ENCODE data around the gene KLF17.
"Not testable (repeated sequence)": the region's sequence is repeated elsewhere in the genome, so short reads cannot be mapped to it uniquely, and the experiment has no call there.

The KLF17 gene

DNA sequence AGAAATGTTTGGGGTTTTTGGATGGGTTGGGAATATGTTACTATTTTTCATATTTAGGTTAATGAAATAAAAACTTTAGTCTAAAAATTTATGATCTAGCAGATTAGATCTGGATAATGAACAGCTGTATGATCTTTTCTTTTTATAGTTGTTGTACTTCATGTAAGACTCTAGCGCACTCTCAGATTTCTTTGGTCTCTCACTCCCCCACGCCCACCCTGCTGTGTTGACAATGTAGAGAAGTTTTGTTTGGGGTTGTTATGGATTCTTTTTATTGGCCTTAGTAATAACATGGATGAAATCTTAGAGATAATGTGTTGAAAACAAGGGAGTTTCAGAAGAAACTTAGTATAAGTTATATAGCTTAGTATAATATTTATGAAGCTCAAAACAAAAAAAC, 17.3 kb downstream of the KLF17 start:
- H3K4me3 ChIP-seq (ENCODE audit: low read length) = no peak overlapping the region
- H3K27me3 ChIP-seq (ENCODE audit: low read depth, low read length) = 0 out of 2 replicates have a peak, but pooled peaks cover under 1% of the 10 kb centered on the region
- no peak overlapping the region for H3K27ac ChIP-seq (ENCODE audit: low read length)
- no peaks in the 10 kb centered on the region for H3K9me3 ChIP-seq (ENCODE audit: insufficient read depth, low read length)
- no peak overlapping the region for H2AFZ ChIP-seq (ENCODE audit: low read depth, low read length)
- no peaks in the 10 kb centered on the region for H3K79me2 ChIP-seq (ENCODE audit: low read length)
- TF ChIP-seq EZH2phosphoT487 (IDR thresholded peaks at IDR 0.05; ENCODE audit: low read depth) = no peak
- TF ChIP-seq, protein P1, sequence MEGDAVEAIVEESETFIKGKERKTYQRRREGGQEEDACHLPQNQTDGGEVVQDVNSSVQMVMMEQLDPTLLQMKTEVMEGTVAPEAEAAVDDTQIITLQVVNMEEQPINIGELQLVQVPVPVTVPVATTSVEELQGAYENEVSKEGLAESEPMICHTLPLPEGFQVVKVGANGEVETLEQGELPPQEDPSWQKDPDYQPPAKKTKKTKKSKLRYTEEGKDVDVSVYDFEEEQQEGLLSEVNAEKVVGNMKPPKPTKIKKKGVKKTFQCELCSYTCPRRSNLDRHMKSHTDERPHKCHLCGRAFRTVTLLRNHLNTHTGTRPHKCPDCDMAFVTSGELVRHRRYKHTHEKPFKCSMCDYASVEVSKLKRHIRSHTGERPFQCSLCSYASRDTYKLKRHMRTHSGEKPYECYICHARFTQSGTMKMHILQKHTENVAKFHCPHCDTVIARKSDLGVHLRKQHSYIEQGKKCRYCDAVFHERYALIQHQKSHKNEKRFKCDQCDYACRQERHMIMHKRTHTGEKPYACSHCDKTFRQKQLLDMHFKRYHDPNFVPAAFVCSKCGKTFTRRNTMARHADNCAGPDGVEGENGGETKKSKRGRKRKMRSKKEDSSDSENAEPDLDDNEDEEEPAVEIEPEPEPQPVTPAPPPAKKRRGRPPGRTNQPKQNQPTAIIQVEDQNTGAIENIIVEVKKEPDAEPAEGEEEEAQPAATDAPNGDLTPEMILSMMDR (IDR thresholded peaks at IDR 0.05; ENCODE audit: low read depth, low read length) = no peak
- no peaks in the 10 kb centered on the region for H3K36me3 ChIP-seq (replicated peaks; ENCODE audit: low read depth, low read length)
- no peak overlapping the region for H3K4me2 ChIP-seq (ENCODE audit: low read length)
- no peak overlapping the region for H3K9ac ChIP-seq (ENCODE audit: low read length)
- no peaks in the 10 kb centered on the region for H4K20me1 ChIP-seq (ENCODE audit: insufficient read depth, low read length)
- no peaks in the 10 kb centered on the region for H3K4me1 ChIP-seq (ENCODE audit: low read length)

- TF ChIP-seq, protein P1 (IDR thresholded peaks at IDR 0.05; ENCODE audit: low read depth, low read length) = no peak
- no peak for TF ChIP-seq EZH2phosphoT487 (IDR thresholded peaks at IDR 0.05; ENCODE audit: low read depth)
- no peaks in the 10 kb centered on the region for H3K9me3 ChIP-seq (ENCODE audit: insufficient read depth, low read length)
- no peaks in the 10 kb centered on the region for H3K36me3 ChIP-seq (replicated peaks; ENCODE audit: low read depth, low read length)
- H3K4me3 ChIP-seq (ENCODE audit: low read length) = no peak overlapping the region
- no peak overlapping the region for H3K4me2 ChIP-seq (ENCODE audit: low read length)
- H3K79me2 ChIP-seq (ENCODE audit: low read length) = no peaks in the 10 kb centered on the region
- no peak overlapping the region for H2AFZ ChIP-seq (ENCODE audit: low read depth, low read length)
- H3K27me3 ChIP-seq (ENCODE audit: low read depth, low read length) = 0 out of 2 replicates have a peak, but pooled peaks cover 3% of the 10 kb centered on the region
- no peak overlapping the region for H3K27ac ChIP-seq (ENCODE audit: low read length)
- H4K20me1 ChIP-seq (ENCODE audit: insufficient read depth, low read length) = no peaks in the 10 kb centered on the region
- no peak overlapping the region for H3K9ac ChIP-seq (ENCODE audit: low read length)
- H3K4me1 ChIP-seq (ENCODE audit: low read length) = no peaks in the 10 kb centered on the region
Measured at GRCh38 chr1:44138239-44138638, 19.6 kb downstream of the KLF17 start.

DNA sequence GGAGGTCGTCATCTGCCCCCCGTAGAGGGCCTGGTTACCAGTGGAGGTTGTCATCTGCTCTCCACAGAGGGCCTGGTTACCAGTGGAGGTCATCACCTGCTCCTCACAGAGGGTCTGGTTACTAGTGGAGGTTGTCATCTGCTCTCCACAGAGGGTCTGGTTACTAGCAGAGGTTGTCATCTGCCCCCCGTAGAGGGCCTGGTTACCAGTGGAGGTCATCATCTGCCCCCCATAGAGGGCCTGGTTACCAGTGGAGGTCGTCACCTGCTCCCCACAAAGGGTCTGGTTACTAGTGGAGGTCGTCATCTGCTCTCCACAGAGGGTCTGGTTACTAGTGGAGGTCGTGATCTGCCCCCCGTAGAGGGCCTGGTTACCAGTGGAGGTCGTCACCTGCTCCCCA, 20.9 kb downstream of the KLF17 start:
- H3K4me1 ChIP-seq (ENCODE audit: low read length); H3K27ac ChIP-seq (ENCODE audit: low read length); H3K9ac ChIP-seq (ENCODE audit: low read length); H3K79me2 ChIP-seq (ENCODE audit: low read length); H2AFZ ChIP-seq (ENCODE audit: low read depth, low read length); H3K27me3 ChIP-seq (ENCODE audit: low read depth, low read length); H3K4me3 ChIP-seq (ENCODE audit: low read length); H4K20me1 ChIP-seq (ENCODE audit: insufficient read depth, low read length); H3K36me3 ChIP-seq (replicated peaks; ENCODE audit: low read depth, low read length); H3K9me3 ChIP-seq (ENCODE audit: insufficient read depth, low read length); H3K4me2 ChIP-seq (ENCODE audit: low read length): not testable (repeated sequence)

GRCh38 chr1:44141531-44141930, 22.9 kb downstream of the KLF17 start, which contains the start of gene KLF18:
TSS of gene KLF18 (minus strand) at chr1:44141631. CDS start at chr1:44141631, 0 bp downstream.
- H3K27me3 ChIP-seq (ENCODE audit: low read depth, low read length) = 0 out of 2 replicates have a peak, but pooled peaks cover 3% of the 10 kb centered on the region

More at GRCh38 chr1:44141531-44141930, 22.9 kb downstream of the KLF17 start, which contains the start of gene KLF18:
- H4K20me1 ChIP-seq (ENCODE audit: insufficient read depth, low read length) = no peaks in the 10 kb centered on the region
- no peaks in the 10 kb centered on the region for H3K9me3 ChIP-seq (ENCODE audit: insufficient read depth, low read length)
- TF ChIP-seq, protein P1 (IDR thresholded peaks at IDR 0.05; ENCODE audit: low read depth, low read length) = no peak
- no peak for TF ChIP-seq EZH2phosphoT487 (IDR thresholded peaks at IDR 0.05; ENCODE audit: low read depth)
- no peak within 1 kb of the TSS for H2AFZ ChIP-seq (ENCODE audit: low read depth, low read length)
- H3K9ac ChIP-seq (ENCODE audit: low read length) = no peak within 1 kb of the TSS
- no peak within 1 kb of the TSS for H3K4me3 ChIP-seq (ENCODE audit: low read length)
- H3K4me1 ChIP-seq (ENCODE audit: low read length) = no peaks in the 10 kb centered on the region
- no peaks in the 10 kb centered on the region for H3K36me3 ChIP-seq (replicated peaks; ENCODE audit: low read depth, low read length)
- no peaks in the 10 kb centered on the region for H3K79me2 ChIP-seq (ENCODE audit: low read length)
- H3K4me2 ChIP-seq (ENCODE audit: low read length) = no peak within 1 kb of the TSS
- H3K27ac ChIP-seq (ENCODE audit: low read length) = no peak within 1 kb of the TSS
